Esophagus muscularis mucosa (tissue), 4 donors: ENCODE data around the gene TPM4.

Source experiments
- EP300 ChIP-seq: sonication (generic); formaldehyde crosslinking; IDR thresholded peaks from one replicate; pipeline ENCODE4 v1.6.1; 2017; ENCODE audit warnings: antibody characterized with exemption
- POLR2A ChIP-seq: fragments of 450-650 bp; IDR thresholded peaks from one replicate; pipeline ENCODE4 v1.6.1; 2017; ENCODE audit warnings: antibody characterized with exemption, moderate library complexity, mild to moderate bottlenecking, low read depth
- POLR2AphosphoS5 ChIP-seq, 2 donors: sonication (generic); formaldehyde crosslinking; IDR thresholded peaks; one replicate each; pipeline ENCODE4 v1.6.1; 2017; ENCODE audit warnings: antibody characterized with exemption in 2 of 2
- TF ChIP-seq, protein P1 (sequence below), 3 experiments: fragments of 200-600 bp in 2 of 3; fragments of 450-650 bp in 1 of 3; sonication (generic) in 2 of 3; IDR thresholded peaks; one replicate each; pipeline ENCODE4 v1.5.1; 2017 to 2019; ENCODE audit warnings: antibody characterized with exemption in 3 of 3, mild to moderate bottlenecking in 2 of 3, moderate library complexity in 1 of 3

DNA sequence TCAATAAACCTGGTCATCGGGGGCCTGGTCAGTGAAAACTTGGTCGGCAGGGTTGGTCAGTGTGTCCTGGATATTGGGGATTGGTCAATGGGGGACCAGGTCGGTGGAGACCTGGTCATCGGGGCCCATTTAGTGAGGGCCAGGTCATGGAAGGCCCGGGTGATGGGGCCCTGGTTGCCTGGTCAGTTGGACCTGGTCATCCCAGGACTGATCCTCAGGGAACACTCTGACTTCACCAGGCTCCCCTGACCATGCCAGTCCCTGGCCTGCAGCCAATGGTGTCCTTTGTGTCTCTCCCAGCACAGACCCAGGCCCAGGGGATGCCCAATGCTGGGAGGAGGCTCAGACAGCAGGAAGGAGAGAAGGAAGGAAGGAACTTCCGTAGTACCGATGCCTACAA is 42.1 kb upstream of the TPM4 start:
- TF ChIP-seq EP300 (no peak), POLR2A (no peak), POLR2AphosphoS5 (IDR thresholded peaks at IDR 0.05) (no peak)
- TF ChIP-seq, protein P1, sequence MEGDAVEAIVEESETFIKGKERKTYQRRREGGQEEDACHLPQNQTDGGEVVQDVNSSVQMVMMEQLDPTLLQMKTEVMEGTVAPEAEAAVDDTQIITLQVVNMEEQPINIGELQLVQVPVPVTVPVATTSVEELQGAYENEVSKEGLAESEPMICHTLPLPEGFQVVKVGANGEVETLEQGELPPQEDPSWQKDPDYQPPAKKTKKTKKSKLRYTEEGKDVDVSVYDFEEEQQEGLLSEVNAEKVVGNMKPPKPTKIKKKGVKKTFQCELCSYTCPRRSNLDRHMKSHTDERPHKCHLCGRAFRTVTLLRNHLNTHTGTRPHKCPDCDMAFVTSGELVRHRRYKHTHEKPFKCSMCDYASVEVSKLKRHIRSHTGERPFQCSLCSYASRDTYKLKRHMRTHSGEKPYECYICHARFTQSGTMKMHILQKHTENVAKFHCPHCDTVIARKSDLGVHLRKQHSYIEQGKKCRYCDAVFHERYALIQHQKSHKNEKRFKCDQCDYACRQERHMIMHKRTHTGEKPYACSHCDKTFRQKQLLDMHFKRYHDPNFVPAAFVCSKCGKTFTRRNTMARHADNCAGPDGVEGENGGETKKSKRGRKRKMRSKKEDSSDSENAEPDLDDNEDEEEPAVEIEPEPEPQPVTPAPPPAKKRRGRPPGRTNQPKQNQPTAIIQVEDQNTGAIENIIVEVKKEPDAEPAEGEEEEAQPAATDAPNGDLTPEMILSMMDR (IDR thresholded peaks at IDR 0.05) = no peak
